PFSK-1 (cell line): ENCODE results near the gene PPP4R3B.

Source experiments
- FOXP2 ChIP-seq: optimal IDR thresholded peaks from 2 replicates; pipeline ENCODE3; 2011; ENCODE audit warnings: borderline replicate concordance, control low read depth, inconsistent platforms; ENCODE audit not compliant: insufficient read depth; ENCODE audit errors: extremely low read length, extremely low read depth
- POLR2AphosphoS5 ChIP-seq: IDR thresholded peaks from 2 replicates; pipeline ENCODE4 v1.6.1; 2012; ENCODE audit warnings: low read depth, mild to moderate bottlenecking, control low read depth, low read length, moderate library complexity
- SIN3A ChIP-seq: IDR thresholded peaks from 2 replicates; pipeline ENCODE4 v1.6.1; 2012; ENCODE audit warnings: mild to moderate bottlenecking, low read length, moderate library complexity, borderline replicate concordance; ENCODE audit not compliant: insufficient read depth
- TAF1 ChIP-seq: IDR thresholded peaks from 2 replicates; pipeline ENCODE4 v1.6.1; 2012; ENCODE audit warnings: low read length, control low read depth, borderline replicate concordance; ENCODE audit not compliant: insufficient read depth
- TF ChIP-seq, protein P1 (sequence below), 2 experiments: IDR thresholded peaks; 2 replicates each; pipeline versions ENCODE4 v1.6.1 to v1.8.0; 2011 to 2012; ENCODE audit warnings: low read depth in 2 of 2, low read length in 2 of 2, control low read depth in 1 of 2, inconsistent platforms in 1 of 2, mild to moderate bottlenecking in 1 of 2, moderate library complexity in 1 of 2; ENCODE audit not compliant: insufficient read depth in 1 of 2

The PPP4R3B gene

DNA sequence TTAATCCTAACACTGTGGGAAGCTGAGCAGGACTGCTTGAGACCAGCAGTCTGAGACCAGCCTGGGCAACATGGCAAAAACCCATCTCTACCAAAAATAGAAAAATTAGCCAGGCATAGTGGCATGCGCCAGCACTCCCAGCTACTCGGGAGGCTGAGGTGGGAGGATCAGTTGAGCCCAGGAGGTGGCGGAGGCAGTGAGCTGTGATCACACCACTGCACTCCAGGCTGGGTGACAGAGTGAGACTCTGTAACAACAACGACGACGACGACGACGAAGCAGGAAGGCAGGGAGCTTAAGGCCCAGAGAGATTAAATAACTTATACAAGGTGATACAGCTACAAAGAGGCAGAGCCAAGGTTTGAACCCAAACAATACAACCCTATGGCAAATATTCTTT, 60.6 kb downstream of the PPP4R3B start:
- TF ChIP-seq SIN3A: no peak
- TF ChIP-seq, protein P1, sequence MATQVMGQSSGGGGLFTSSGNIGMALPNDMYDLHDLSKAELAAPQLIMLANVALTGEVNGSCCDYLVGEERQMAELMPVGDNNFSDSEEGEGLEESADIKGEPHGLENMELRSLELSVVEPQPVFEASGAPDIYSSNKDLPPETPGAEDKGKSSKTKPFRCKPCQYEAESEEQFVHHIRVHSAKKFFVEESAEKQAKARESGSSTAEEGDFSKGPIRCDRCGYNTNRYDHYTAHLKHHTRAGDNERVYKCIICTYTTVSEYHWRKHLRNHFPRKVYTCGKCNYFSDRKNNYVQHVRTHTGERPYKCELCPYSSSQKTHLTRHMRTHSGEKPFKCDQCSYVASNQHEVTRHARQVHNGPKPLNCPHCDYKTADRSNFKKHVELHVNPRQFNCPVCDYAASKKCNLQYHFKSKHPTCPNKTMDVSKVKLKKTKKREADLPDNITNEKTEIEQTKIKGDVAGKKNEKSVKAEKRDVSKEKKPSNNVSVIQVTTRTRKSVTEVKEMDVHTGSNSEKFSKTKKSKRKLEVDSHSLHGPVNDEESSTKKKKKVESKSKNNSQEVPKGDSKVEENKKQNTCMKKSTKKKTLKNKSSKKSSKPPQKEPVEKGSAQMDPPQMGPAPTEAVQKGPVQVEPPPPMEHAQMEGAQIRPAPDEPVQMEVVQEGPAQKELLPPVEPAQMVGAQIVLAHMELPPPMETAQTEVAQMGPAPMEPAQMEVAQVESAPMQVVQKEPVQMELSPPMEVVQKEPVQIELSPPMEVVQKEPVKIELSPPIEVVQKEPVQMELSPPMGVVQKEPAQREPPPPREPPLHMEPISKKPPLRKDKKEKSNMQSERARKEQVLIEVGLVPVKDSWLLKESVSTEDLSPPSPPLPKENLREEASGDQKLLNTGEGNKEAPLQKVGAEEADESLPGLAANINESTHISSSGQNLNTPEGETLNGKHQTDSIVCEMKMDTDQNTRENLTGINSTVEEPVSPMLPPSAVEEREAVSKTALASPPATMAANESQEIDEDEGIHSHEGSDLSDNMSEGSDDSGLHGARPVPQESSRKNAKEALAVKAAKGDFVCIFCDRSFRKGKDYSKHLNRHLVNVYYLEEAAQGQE (IDR thresholded peaks at IDR 0.05; ENCODE audit: insufficient read depth in 1 of 2, low read depth in 2 of 2, low read length in 2 of 2): no peak
- TF ChIP-seq POLR2AphosphoS5: no peak
- no peak for TF ChIP-seq TAF1
- no peak for TF ChIP-seq FOXP2

DNA sequence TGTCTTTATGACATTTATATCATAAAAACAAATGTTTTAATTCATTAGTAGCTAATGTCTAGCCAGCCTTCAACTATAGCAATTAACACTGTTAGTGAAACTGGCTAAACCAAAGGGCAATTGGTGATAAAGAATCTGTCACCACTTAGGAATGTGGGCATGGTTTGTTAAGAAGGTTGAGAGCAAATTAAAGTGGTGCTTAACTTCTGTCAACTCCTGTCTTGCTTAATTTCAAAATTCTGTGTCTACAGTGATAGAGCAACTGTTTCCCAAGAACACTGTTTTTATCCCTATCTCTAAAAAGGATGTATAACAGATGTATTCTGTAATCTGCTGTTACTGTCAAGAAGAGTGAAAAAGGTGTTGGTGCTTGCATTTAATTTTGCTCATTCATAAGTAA, 61.4 kb downstream of the PPP4R3B start:
- no peak for TF ChIP-seq POLR2AphosphoS5
- no peak for TF ChIP-seq SIN3A
- TF ChIP-seq, protein P1 (IDR thresholded peaks at IDR 0.05; ENCODE audit: insufficient read depth in 1 of 2, low read depth in 2 of 2, low read length in 2 of 2): no peak
- TF ChIP-seq TAF1: no peak
- TF ChIP-seq FOXP2: no peak

DNA sequence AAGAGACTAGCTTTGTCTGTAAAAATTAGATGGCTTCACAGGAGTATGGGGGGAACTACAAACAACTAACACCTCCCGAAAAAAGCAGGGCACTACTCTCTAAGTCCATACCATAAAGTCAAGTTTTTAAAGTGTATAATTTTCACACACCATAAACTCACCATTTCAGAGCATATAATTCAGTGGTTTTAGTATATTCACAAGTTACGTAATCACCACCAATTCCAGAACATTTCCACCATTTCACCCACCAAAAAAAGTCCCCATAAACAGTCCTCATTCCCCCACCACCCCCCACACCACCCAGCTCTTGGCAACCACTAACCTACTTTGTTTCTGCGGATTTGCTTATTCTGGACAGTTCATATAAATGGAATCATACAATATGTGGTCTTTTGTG, 64.1 kb downstream of the PPP4R3B start:
- TF ChIP-seq POLR2AphosphoS5: no peak
- TF ChIP-seq FOXP2: no peak
- TF ChIP-seq, protein P1 (IDR thresholded peaks at IDR 0.05; ENCODE audit: insufficient read depth in 1 of 2, low read depth in 2 of 2, low read length in 2 of 2): no peak

DNA sequence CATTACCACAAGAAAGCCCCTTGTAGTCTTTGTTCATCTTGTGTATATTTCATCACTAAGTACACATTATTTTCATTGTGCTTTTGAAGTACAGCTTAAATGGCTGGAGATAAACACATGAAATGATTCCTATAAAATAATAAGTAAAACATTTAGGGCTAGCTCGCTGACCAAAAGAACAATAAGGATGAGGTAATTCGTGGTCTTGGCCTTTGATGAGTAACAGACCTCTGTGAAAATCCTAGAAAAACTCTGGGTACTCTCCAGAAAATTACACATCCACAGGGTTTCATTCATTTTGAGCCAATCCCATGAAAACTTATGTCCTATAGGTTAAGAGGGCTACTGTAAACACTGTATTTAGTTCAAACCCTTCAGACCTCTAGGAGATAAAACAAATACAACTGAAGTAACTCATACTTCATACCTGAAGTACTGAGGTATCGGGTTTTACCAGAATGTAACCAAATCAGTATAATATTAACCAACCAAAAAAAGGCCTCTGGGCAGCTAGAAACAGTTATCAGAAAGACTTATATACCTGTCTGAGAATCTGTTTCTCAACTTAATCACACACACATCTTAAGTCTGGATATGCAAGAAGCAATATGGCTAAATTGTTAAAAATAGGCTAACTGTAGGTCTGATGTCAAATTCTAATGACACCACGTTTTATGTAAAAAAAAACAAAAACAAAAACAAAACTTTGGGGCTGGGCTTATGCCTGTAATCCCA, 66.9 kb downstream of the PPP4R3B start:
- TF ChIP-seq SIN3A: no peak
- TF ChIP-seq, protein P1 (IDR thresholded peaks at IDR 0.05; ENCODE audit: insufficient read depth in 1 of 2, low read depth in 2 of 2, low read length in 2 of 2): no peak
- TF ChIP-seq TAF1: no peak
- no peak for TF ChIP-seq FOXP2
- TF ChIP-seq POLR2AphosphoS5: no peak
